GM13977 (cell line): ENCODE measurements around the gene COL4A1.

Experiments
- DNase-seq: peaks from one replicate; pipeline ENCODE4 v3.0.0; 2012; ENCODE audit warnings: low spot score
- in situ Hi-C: fragments of 300-500 bp; cut with MboI; formaldehyde crosslinking; loops from one replicate; pipeline ENCODE4 v1.12.0; 2022; ENCODE audit warnings: low sequenced_read_pairs, low pct_unique_long_range_greater_than_20kb, mixed read lengths, inconsistent platforms; ENCODE audit not compliant: unreplicated experiment
- TF ChIP-seq, protein P1 (sequence below): IDR thresholded peaks from 2 replicates; pipeline ENCODE4 v1.5.1; 2012; ENCODE audit warnings: mild to moderate bottlenecking, control low read depth; ENCODE audit not compliant: insufficient read depth; ENCODE audit errors: extremely low read depth, missing control alignments

COL4A1 gene

DNA sequence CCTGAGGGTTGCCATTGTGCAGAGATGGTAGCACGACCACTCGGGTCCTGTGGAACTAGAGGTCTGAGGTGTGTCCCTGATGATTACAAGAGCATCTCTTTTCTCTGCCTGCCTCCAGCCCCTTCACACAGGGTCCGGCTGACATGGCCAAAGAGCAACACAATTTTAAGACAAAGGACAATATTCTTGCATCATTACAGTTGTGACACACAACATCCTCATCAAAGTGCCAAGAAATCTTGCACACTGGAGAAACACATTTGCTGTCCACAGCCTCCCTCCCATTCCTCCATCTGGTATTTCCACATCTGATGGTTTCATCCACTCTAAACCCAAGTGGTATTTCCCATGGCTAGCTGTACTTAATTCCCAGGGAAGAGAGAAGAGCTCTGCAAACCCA is 12.8 kb downstream of the COL4A1 start:
- TF ChIP-seq, protein P1, sequence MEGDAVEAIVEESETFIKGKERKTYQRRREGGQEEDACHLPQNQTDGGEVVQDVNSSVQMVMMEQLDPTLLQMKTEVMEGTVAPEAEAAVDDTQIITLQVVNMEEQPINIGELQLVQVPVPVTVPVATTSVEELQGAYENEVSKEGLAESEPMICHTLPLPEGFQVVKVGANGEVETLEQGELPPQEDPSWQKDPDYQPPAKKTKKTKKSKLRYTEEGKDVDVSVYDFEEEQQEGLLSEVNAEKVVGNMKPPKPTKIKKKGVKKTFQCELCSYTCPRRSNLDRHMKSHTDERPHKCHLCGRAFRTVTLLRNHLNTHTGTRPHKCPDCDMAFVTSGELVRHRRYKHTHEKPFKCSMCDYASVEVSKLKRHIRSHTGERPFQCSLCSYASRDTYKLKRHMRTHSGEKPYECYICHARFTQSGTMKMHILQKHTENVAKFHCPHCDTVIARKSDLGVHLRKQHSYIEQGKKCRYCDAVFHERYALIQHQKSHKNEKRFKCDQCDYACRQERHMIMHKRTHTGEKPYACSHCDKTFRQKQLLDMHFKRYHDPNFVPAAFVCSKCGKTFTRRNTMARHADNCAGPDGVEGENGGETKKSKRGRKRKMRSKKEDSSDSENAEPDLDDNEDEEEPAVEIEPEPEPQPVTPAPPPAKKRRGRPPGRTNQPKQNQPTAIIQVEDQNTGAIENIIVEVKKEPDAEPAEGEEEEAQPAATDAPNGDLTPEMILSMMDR, result no peak
- in situ Hi-C loops, result no loop called here
- DNase-seq, result no peak

DNA sequence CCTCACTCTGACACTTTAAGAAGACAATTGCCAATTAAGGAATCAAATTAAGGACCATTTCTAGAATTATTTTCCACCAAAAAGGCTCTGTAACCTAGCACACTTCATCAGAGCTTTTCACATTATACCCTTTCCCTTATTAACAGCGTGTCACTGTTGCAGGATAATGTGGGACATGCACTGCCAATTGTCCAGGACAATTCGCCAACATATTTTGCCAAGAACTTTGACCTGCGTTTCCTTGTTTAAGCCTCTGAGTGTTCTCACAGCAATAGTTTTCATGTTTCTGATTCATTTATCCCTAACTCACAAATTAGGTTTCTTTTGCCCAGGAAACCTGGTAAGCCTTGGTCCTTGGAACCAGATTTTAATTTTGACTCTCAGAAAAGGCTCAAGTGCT is 13.3 kb downstream of the COL4A1 start:
- in situ Hi-C loops, result no loop called here
- no peak for DNase-seq
- TF ChIP-seq, protein P1, result no peak

DNA sequence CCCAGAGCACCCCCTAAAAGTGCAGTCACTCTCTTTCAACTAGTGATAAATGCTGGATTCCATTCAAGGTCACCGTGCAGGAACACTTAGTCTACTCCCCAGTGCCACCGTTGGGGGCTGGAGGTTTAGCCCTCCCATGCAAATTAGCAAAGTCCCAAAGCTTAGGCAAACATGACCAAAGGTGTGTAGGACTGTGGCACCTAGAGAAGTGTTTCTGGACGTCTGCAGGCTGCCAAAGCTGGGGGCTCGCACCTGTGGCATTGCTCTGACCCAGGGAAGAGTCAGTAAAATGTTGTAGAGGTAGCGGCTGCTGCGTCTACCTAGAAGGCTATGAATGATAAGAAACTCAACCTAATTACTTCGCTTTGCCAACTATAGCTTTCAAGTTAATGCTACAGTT is 13.9 kb downstream of the COL4A1 start:
- DNase-seq, result no peak
- TF ChIP-seq, protein P1, result no peak
- in situ Hi-C loops, result no loop called here

DNA sequence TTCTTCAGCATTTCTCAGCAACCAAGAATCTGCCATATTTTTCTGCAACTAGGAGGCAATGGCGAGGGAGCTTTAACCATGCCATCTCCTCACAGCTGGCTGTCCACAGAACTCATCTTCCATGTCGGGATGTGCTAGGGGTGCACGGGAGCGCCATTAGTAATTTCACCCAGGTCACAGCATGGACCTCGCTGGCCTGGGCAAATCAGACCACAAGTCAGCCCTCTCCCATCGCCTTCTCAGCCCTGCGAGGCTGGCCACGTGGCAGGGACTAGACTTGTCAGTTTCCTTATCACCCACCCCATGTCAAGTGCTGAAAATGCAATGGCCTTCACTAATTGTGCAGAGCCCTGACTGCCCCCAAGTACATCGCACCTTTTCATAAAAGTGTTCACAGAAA is 15.7 kb downstream of the COL4A1 start:
- in situ Hi-C loops, result no loop called here
- DNase-seq, result no peak
- TF ChIP-seq, protein P1, result no peak

DNA sequence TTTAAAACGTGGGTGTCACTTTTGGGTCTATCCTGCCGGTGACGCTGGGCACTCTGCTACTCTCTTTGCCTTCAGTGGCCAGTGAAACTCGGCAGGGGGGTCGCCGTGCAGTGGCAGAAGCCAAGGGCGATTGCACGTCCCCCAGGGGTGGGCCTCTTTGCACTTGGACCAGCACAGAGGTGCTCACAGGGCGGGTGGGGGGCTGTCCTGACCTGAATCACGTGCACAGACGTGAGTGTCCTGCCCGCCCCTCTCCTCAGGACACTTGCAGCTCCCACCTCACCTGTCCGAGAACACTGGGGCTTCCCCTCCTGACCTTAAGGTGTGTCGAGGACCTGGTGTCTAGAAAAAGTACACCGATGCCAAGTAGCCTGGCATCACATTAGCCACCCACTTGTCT is 16.1 kb downstream of the COL4A1 start:
- no peak for DNase-seq
- TF ChIP-seq, protein P1, result no peak
- in situ Hi-C loops, result no loop called here

DNA sequence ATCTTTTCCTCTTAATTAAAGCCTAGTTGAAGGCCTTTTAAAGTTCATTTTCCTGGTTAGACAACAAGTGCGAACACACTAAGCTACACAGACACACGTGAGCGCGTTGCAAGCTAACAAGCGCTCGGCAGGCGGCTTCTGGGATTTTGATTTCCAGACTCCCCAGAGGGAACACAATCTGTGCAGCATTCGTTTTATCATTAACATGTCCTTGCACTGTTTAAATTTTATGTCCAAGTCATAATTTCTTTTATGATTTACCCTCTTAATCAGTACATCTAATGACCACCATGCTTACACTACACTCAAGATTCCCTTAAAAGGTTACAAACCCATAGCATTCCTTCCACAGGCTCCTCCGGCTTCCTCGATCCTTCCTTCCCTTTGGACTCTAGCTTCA is 16.8 kb downstream of the COL4A1 start:
- no peak for DNase-seq
- in situ Hi-C loops, result no loop called here
- TF ChIP-seq, protein P1, result no peak

DNA sequence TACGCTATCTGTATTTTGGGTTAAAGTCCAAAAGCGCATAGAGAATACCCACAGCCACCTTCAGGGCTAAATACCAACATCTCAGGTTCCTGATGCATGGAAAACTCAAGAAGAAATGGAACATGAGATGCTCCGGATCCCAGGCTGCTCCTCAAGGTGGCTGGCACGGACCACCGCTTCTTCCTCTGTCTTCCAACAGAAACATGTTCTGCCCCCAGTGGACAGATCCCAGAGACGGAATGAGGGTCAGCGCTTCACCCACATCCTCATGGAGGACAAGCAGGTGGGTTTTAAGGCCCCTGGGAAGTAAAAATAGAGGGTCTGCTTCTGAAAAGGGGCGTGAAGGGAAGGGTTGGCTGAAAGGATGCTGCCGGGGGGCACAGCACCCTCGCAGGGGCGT is 17.3 kb downstream of the COL4A1 start:
- TF ChIP-seq, protein P1, result no peak
- in situ Hi-C loops, result no loop called here

More for the DNA sequence above, 17.3 kb downstream of the COL4A1 start:
- DNase-seq, result no peak
